HEK293 (cell line): ENCODE measurements around the gene RHOF.

Experiments
- GLIS2 ChIP-seq: fragments of 450-650 bp; formaldehyde crosslinking; IDR thresholded peaks from 2 replicates; pipeline ENCODE4 v1.5.1; 2016; ENCODE audit warnings: missing biosample characterization, missing genetic modification characterization
- HOXA7 ChIP-seq: sonication (generic); formaldehyde crosslinking; IDR thresholded peaks from 2 replicates; pipeline ENCODE4 v1.8.1; 2022; ENCODE audit warnings: missing genetic modification reagents, borderline replicate concordance
- HOXC10 ChIP-seq: sonication (generic); formaldehyde crosslinking; IDR thresholded peaks from 2 replicates; pipeline ENCODE4 v1.8.1; 2023; ENCODE audit warnings: mild to moderate bottlenecking, missing genetic modification reagents
- KLF16 ChIP-seq: fragments of 450-650 bp; formaldehyde crosslinking; IDR thresholded peaks from 2 replicates; pipeline ENCODE4 v1.5.1; 2017; ENCODE audit warnings: missing biosample characterization, missing genetic modification characterization
- MYNN ChIP-seq: fragments of 450-650 bp; formaldehyde crosslinking; IDR thresholded peaks from 2 replicates; pipeline ENCODE4 v1.5.1; 2016; ENCODE audit warnings: missing biosample characterization, missing genetic modification characterization, borderline replicate concordance
- ZBTB21 ChIP-seq: fragments of 450-650 bp; formaldehyde crosslinking; IDR thresholded peaks from 2 replicates; pipeline ENCODE4 v1.5.1; 2017; ENCODE audit warnings: missing biosample characterization, missing genetic modification characterization
- ZBTB48 ChIP-seq: fragments of 450-650 bp; formaldehyde crosslinking; IDR thresholded peaks from 2 replicates; pipeline ENCODE4 v1.5.1; 2016; ENCODE audit warnings: missing biosample characterization, missing genetic modification characterization
- ZFP69B ChIP-seq: fragments of 450-650 bp; formaldehyde crosslinking; IDR thresholded peaks from 2 replicates; pipeline ENCODE4 v1.5.1; 2016; ENCODE audit warnings: missing biosample characterization, missing genetic modification characterization
- ZIC2 ChIP-seq: fragments of 450-650 bp; formaldehyde crosslinking; IDR thresholded peaks from 2 replicates; pipeline ENCODE4 v1.5.1; 2016; ENCODE audit warnings: missing biosample characterization, missing genetic modification characterization
- ZNF114 ChIP-seq: fragments of 450-650 bp; formaldehyde crosslinking; IDR thresholded peaks from 2 replicates; pipeline ENCODE4 v1.5.0; 2017; ENCODE audit warnings: missing biosample characterization, missing genetic modification characterization
- ZNF121 ChIP-seq: fragments of 450-650 bp; formaldehyde crosslinking; IDR thresholded peaks from 2 replicates; pipeline ENCODE4 v1.5.1; 2016; ENCODE audit warnings: missing biosample characterization, missing genetic modification characterization
- ZNF146 ChIP-seq: fragments of 450-650 bp; formaldehyde crosslinking; IDR thresholded peaks from 2 replicates; pipeline ENCODE4 v1.5.1; 2016; ENCODE audit warnings: missing biosample characterization, missing genetic modification characterization
- ZNF155 ChIP-seq: fragments of 450-650 bp; formaldehyde crosslinking; IDR thresholded peaks from 2 replicates; pipeline ENCODE4 v1.5.1; 2016; ENCODE audit warnings: missing biosample characterization, missing genetic modification characterization
- ZNF341 ChIP-seq: fragments of 450-650 bp; formaldehyde crosslinking; IDR thresholded peaks from 2 replicates; pipeline ENCODE4; 2016; ENCODE audit warnings: low read depth, missing biosample characterization, missing genetic modification characterization
- ZNF350 ChIP-seq: fragments of 450-650 bp; formaldehyde crosslinking; IDR thresholded peaks from 2 replicates; pipeline ENCODE4 v1.5.0; 2017; ENCODE audit warnings: missing biosample characterization, mild to moderate bottlenecking, missing genetic modification characterization
- ZNF423 ChIP-seq: fragments of 450-650 bp; formaldehyde crosslinking; IDR thresholded peaks from 2 replicates; pipeline ENCODE4 v1.5.1; 2016; ENCODE audit warnings: missing biosample characterization, missing genetic modification characterization
- ZNF561 ChIP-seq: fragments of 450-650 bp; IDR thresholded peaks from 2 replicates; pipeline ENCODE4 v1.5.1; 2018; ENCODE audit warnings: missing biosample characterization, missing genetic modification characterization, borderline replicate concordance
- ZNF629 ChIP-seq: fragments of 450-650 bp; formaldehyde crosslinking; IDR thresholded peaks from 2 replicates; pipeline ENCODE4 v1.5.1; 2017; ENCODE audit warnings: missing biosample characterization, missing genetic modification characterization
- ZNF677 ChIP-seq: fragments of 450-650 bp; IDR thresholded peaks from 2 replicates; pipeline ENCODE4 v1.5.0; 2018; ENCODE audit warnings: missing biosample characterization, mild to moderate bottlenecking, missing genetic modification characterization, moderate library complexity
- ZSCAN23 ChIP-seq: fragments of 450-650 bp; formaldehyde crosslinking; IDR thresholded peaks from 2 replicates; pipeline ENCODE4 v1.5.1; 2016; ENCODE audit warnings: missing biosample characterization, missing genetic modification characterization
- TF ChIP-seq, protein P1 (sequence below): fragments of 450-650 bp; formaldehyde crosslinking; IDR thresholded peaks from 2 replicates; pipeline ENCODE4 v1.5.1; 2016; ENCODE audit warnings: missing biosample characterization, missing genetic modification characterization
- TF ChIP-seq, protein P2 (sequence below): fragments of 450-650 bp; formaldehyde crosslinking; IDR thresholded peaks from 2 replicates; pipeline ENCODE4 v1.5.1; 2016; ENCODE audit warnings: missing biosample characterization, missing genetic modification characterization
- TF ChIP-seq, protein P3 (sequence below): fragments of 450-650 bp; formaldehyde crosslinking; IDR thresholded peaks from 2 replicates; pipeline ENCODE4 v1.5.1; 2016; ENCODE audit warnings: missing biosample characterization, missing genetic modification characterization
- TF ChIP-seq, protein P4 (sequence below): fragments of 450-650 bp; IDR thresholded peaks from 2 replicates; pipeline ENCODE4 v1.5.1; 2018; ENCODE audit warnings: missing biosample characterization, mild to moderate bottlenecking, missing genetic modification characterization
- TF ChIP-seq, protein P5 (sequence below): fragments of 450-650 bp; formaldehyde crosslinking; IDR thresholded peaks from 2 replicates; pipeline ENCODE4 v1.5.1; 2016; ENCODE audit warnings: missing biosample characterization, missing genetic modification characterization
- TF ChIP-seq, protein P6 (sequence below): fragments of 450-650 bp; formaldehyde crosslinking; IDR thresholded peaks from 2 replicates; pipeline ENCODE4 v1.5.1; 2016; ENCODE audit warnings: missing biosample characterization, missing genetic modification characterization, low read depth
- TF ChIP-seq, protein P7 (sequence below): fragments of 450-650 bp; formaldehyde crosslinking; IDR thresholded peaks from 2 replicates; pipeline ENCODE4; 2016; ENCODE audit warnings: missing biosample characterization, missing genetic modification characterization

RHOF gene

DNA sequence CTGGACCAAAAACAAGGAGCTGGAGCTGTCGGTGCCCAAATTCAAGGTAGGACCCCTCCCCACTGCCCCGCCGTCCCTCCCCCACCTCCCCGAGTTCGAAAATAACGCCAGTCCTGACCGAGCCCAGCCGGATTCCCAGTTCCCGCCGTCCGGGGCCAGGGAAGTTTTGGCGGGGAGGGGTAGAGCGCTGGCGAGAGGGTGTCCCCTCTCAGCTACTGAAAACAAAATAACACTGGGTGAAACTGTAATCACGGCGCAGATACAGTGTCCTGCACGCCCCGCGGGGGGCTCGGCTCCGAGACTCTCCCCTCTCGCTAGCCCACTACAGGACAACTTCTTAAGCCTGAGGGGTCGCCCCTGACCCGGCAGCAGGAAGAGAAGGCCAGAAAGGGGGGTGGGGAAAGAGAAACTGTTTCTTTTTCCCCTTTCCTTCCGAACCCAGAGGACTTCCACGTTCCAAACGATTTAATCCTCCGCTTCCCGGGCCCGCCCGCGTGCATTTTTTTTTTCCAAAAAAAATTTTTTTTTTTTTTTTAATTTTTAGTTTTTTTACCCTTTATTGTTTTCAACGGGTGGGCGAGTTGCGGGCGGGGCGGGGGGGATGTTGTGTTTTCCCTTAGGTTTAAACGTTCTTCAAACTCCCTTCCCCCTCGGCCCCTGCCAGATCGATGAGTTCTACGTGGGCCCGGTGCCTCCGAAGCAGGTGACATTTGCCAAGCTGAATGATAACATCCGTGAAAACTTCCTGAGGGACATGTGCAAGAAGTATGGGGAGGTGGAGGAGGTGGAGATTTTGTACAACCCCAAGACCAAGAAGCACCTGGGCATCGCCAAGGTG, 11.9 kb upstream of the RHOF start (continued):
- TF ChIP-seq MYNN (tag by site-specific recombination) = no peak
- 0 out of 2 replicates have a peak, but pooled peaks have one; percentile 15 for TF ChIP-seq ZNF121 (tag by site-specific recombination)
- peak; percentile 46; the same call in 1 of the 2 replicates for TF ChIP-seq ZNF341 (tag by site-specific recombination)
- no peak for TF ChIP-seq HOXC10 (CRISPR knock-in tag)
- TF ChIP-seq, protein P1, sequence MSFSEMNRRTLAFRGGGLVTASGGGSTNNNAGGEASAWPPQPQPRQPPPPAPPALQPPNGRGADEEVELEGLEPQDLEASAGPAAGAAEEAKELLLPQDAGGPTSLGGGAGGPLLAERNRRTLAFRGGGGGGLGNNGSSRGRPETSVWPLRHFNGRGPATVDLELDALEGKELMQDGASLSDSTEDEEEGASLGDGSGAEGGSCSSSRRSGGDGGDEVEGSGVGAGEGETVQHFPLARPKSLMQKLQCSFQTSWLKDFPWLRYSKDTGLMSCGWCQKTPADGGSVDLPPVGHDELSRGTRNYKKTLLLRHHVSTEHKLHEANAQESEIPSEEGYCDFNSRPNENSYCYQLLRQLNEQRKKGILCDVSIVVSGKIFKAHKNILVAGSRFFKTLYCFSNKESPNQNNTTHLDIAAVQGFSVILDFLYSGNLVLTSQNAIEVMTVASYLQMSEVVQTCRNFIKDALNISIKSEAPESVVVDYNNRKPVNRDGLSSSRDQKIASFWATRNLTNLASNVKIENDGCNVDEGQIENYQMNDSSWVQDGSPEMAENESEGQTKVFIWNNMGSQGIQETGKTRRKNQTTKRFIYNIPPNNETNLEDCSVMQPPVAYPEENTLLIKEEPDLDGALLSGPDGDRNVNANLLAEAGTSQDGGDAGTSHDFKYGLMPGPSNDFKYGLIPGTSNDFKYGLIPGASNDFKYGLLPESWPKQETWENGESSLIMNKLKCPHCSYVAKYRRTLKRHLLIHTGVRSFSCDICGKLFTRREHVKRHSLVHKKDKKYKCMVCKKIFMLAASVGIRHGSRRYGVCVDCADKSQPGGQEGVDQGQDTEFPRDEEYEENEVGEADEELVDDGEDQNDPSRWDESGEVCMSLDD (tag by site-specific recombination) = no peak
- TF ChIP-seq ZNF629 = 0 out of 2 replicates have a peak, but pooled peaks have one; percentile 12
- TF ChIP-seq, protein P2, sequence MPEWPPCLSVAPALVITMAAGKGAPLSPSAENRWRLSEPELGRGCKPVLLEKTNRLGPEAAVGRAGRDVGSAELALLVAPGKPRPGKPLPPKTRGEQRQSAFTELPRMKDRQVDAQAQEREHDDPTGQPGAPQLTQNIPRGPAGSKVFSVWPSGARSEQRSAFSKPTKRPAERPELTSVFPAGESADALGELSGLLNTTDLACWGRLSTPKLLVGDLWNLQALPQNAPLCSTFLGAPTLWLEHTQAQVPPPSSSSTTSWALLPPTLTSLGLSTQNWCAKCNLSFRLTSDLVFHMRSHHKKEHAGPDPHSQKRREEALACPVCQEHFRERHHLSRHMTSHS (tag by site-specific recombination) = no peak
- TF ChIP-seq GLIS2 (tag by site-specific recombination) = no peak; the same call in 1 of the 2 replicates
- TF ChIP-seq, protein P3, sequence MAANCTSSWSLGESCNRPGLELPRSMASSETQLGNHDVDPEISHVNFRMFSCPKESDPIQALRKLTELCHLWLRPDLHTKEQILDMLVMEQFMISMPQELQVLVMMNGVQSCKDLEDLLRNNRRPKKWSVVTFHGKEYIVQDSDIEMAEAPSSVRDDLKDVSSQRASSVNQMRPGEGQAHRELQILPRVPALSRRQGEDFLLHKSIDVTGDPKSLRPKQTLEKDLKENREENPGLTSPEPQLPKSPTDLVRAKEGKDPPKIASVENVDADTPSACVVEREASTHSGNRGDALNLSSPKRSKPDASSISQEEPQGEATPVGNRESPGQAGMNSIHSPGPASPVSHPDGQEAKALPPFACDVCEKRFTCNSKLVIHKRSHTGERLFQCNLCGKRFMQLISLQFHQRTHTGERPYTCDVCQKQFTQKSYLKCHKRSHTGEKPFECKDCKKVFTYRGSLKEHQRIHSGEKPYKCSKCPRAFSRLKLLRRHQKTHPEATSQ = 0 out of 2 replicates have a peak, but pooled peaks have one; percentile 44
- TF ChIP-seq ZNF423 = 0 out of 2 replicates have a peak, but pooled peaks have one; percentile 10
- TF ChIP-seq ZNF350 = no peak
- no peak for TF ChIP-seq ZNF114 (tag by site-specific recombination)
- no peak for TF ChIP-seq ZNF155 (tag by site-specific recombination)
- TF ChIP-seq, protein P4, sequence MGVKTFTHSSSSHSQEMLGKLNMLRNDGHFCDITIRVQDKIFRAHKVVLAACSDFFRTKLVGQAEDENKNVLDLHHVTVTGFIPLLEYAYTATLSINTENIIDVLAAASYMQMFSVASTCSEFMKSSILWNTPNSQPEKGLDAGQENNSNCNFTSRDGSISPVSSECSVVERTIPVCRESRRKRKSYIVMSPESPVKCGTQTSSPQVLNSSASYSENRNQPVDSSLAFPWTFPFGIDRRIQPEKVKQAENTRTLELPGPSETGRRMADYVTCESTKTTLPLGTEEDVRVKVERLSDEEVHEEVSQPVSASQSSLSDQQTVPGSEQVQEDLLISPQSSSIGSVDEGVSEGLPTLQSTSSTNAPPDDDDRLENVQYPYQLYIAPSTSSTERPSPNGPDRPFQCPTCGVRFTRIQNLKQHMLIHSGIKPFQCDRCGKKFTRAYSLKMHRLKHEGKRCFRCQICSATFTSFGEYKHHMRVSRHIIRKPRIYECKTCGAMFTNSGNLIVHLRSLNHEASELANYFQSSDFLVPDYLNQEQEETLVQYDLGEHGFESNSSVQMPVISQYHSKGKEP (tag by site-specific recombination) = no peak
- no peak for TF ChIP-seq ZBTB48 (tag by site-specific recombination)
- no peak for TF ChIP-seq ZNF677
- TF ChIP-seq, protein P5, sequence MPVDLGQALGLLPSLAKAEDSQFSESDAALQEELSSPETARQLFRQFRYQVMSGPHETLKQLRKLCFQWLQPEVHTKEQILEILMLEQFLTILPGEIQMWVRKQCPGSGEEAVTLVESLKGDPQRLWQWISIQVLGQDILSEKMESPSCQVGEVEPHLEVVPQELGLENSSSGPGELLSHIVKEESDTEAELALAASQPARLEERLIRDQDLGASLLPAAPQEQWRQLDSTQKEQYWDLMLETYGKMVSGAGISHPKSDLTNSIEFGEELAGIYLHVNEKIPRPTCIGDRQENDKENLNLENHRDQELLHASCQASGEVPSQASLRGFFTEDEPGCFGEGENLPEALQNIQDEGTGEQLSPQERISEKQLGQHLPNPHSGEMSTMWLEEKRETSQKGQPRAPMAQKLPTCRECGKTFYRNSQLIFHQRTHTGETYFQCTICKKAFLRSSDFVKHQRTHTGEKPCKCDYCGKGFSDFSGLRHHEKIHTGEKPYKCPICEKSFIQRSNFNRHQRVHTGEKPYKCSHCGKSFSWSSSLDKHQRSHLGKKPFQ (tag by site-specific recombination) = no peak
- no peak for TF ChIP-seq ZBTB21 (tag by site-specific recombination)
- 0 out of 2 replicates have a peak, but pooled peaks have one; percentile 15 for TF ChIP-seq ZIC2 (tag by site-specific recombination)
- TF ChIP-seq, protein P6, sequence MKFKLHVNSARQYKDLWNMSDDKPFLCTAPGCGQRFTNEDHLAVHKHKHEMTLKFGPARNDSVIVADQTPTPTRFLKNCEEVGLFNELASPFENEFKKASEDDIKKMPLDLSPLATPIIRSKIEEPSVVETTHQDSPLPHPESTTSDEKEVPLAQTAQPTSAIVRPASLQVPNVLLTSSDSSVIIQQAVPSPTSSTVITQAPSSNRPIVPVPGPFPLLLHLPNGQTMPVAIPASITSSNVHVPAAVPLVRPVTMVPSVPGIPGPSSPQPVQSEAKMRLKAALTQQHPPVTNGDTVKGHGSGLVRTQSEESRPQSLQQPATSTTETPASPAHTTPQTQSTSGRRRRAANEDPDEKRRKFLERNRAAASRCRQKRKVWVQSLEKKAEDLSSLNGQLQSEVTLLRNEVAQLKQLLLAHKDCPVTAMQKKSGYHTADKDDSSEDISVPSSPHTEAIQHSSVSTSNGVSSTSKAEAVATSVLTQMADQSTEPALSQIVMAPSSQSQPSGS (tag by site-specific recombination) = no peak
- TF ChIP-seq, protein P7, sequence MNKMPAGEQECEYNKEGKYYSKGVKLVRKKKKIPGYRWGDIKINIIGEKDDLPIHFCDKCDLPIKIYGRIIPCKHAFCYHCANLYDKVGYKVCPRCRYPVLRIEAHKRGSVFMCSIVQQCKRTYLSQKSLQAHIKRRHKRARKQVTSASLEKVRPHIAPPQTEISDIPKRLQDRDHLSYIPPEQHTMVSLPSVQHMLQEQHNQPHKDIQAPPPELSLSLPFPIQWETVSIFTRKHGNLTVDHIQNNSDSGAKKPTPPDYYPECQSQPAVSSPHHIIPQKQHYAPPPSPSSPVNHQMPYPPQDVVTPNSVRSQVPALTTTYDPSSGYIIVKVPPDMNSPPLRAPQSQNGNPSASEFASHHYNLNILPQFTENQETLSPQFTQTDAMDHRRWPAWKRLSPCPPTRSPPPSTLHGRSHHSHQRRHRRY (tag by site-specific recombination) = no peak
- peak; percentile 35; the same call in 1 of the 2 replicates for TF ChIP-seq KLF16 (tag by site-specific recombination)
- no peak for TF ChIP-seq HOXA7
- TF ChIP-seq ZNF561 (tag by site-specific recombination) = peak; percentile 66; the same call in 1 of the 2 replicates
- no peak for TF ChIP-seq ZSCAN23 (tag by site-specific recombination)
- TF ChIP-seq ZFP69B (tag by site-specific recombination) = no peak
- no peak for TF ChIP-seq ZNF146 (tag by site-specific recombination)
